NCI-H526 (cell line): ENCODE results near the gene PHLDB2.
A peak's percentile ranks its signal among the peaks of the same experiment; 100 is the strongest.

ENCODE experiments used
- DNase-seq, 2 experiments: peaks; one replicate each; lab custom pipeline; 2025; lab: John Stamatoyannopoulos, UW

PHLDB2 gene

DNA sequence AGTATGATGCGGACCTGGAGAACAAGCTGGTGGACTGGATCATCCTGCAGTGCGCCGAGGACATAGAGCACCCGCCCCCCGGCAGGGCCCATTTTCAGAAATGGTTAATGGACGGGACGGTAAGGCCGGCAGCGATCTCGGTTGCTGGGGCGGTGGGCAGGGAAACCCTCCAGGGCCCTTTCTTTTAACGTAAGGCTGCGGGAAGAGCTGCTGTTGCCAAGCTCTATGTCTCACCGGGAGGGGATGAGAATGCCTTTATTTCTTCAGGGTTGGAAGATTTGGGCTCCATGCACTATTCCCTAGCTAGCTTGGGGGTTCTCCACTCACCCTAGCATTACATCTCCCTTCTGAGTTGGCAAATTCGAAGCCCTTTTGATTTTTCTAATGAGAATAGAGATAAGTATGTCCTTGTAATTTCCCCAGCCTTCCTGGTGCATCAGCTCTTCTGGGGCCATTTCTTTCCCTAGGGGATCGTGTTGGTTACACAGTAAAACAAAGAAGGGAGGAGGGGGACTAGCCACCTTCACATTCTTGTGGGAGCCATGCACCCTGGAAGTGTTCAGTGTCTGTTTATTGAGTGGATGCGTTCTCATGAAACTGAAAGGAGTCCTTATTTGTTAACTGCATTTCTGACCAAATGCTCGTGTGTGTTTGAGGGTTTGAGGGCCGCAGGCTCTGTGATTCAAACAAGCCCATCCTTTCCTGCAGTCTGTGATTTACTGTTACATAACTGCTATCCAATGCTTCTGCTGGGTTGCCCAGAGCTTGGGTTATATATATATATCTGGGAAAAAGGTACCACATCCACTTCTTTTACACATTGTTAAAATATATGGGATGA, 140.6 kb downstream of the PHLDB2 start:
- peak in 1 of 2 experiments; percentile 78 for DNase-seq

DNA sequence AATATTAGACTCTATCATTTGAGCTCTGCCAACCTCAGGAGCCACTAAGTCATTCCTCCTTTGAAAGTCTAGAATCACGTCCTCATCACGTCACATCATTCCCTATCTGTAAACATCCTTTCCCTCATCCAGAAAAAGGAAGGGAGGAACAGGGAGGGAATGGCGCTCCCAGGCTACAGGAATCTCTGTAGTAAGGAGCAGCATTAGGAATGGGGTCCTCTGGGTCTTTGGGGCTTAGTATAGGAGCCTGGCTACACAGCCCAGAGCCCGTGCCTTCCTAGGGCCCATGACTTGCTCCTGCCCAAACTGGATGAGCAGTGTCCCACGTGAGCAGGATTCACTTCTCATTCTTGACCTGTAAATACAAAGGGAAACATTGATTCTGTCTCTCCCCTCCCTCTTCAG, 141.3 kb downstream of the PHLDB2 start:
- DNase-seq = no peak

DNA sequence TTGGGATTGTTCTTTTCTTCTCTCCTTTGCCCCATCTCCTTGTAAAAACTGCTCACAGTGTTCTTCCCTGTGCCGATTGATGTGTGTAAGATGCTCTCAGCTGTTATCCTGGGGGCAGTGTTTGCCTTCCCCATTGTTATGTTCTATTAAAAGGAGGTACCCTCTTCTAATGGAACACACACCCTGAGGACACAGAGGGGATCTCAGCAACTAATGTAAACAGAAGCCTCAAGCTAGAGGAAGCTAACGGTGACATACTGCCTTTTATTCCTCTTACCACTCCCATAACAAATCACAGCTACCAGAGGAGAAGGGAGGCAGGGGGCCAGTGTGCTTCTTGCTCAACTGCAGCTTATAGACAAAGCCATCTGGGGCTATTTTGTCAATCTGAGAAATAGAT, 141.9 kb downstream of the PHLDB2 start:
- DNase-seq = no peak

DNA sequence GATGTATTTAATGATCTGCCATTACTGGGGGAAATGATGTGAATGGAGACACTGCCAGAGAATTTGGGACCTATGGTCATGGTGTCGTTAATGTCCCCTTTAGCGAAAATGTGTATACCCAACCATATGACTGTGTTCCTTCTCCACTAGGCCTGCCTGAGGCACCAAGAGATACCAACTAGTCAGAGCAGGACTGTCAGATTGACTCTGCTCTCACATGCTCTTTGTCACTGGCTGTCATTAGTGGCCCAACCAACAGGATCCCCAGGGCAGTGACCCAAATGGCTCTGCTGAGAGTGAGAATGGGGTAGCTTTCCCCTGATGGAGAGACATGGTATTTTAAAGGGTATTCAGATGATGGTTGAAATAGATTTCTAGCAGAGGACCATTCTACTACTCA, 142.5 kb downstream of the PHLDB2 start:
- no peak for DNase-seq

DNA sequence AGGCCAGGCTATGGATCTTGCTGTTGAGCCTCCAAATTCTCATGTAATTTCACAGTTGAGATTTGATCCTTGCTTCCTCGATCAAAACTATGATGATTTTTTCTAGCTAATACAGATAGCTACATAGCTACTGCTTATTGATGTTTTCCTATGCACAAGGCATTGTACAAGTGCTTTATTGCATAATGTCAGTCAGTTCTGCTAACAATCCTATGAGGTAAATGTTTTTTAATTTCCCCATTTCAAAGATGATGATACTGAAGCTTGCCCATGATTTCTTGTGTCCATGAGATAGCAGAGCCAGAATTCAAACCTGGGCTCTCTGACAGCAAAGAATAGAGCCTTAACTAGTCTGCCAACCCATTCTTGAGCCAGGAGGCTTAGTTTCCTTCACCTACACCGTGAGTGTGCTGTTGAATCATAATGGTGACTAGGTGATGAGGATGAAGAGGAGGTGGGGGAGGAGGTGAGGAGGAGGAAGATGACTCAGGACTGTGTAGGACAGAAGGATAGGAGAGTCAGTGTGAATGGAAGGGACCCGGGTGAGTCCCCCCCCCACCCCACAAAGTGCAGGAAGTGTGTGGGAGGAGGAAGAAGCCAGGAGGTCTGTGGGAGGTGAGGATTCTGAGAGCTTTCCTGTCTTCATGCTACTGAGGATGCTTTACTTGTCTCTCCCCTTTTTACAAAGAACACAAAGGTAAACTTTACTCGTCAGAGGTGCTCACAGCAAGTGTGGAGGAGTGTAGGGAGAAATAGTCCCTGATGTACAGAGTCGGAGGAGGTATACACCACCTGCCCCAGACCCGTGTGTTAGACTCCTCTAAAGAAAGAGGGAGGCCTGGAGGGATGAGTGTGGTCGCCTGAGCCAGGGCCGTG, 143.3 kb downstream of the PHLDB2 start:
- DNase-seq = no peak

DNA sequence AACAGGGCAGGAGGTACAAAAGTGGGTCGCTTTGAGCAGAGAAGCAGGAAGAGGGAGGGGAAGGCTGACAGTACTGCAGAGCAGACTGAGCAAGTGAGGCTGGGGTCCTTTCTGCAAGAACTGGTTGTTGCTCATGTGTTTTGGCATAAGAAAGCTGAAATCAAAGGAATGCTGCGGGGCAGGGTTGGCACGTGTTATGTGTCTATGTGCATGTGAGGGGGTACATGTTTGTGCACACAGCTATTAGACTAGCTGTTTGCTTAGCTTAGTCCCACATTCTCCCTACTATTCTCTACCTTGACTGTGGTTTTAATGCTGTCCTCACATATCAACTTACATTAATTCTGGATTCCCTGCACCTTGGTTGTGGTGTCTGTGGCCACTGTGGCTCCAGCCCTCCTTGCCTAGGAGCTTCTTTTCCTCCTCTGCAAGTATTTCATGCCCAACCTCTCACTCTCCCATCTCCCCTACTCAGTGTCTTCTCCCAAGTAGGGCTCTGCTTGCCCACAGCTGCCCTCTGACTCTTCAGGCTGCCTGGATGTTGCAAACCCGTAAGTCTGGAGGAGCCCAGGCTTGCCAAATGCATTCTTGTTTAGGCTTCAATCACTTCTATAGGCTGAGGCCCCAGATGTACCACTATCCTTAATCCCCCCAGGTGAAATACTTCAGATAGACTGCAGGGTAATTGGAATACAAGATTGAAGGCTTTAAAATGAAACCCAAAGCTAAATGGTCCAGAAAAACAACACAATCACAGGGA, 144.4 kb downstream of the PHLDB2 start:
- DNase-seq = no peak

DNA sequence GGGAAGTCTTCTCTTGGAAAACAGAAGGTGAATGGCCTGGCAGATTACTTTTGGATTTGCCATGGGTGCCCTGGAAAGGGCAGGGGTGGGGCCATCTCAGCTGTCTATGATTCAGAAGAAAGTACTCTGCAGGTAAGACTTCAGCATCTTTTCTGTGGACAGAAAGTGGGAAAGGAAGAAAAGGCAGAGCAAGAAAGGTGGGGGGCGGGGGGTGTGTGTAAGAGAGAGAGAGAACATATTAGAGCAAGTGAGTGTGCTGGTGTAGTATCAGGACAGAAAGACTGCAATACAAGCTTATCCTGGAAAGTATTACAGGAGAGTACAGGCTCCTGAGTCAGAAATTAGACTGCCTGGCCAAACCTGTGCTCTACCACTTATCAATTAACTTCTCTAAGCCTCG, 145.1 kb downstream of the PHLDB2 start:
- no peak for DNase-seq

DNA sequence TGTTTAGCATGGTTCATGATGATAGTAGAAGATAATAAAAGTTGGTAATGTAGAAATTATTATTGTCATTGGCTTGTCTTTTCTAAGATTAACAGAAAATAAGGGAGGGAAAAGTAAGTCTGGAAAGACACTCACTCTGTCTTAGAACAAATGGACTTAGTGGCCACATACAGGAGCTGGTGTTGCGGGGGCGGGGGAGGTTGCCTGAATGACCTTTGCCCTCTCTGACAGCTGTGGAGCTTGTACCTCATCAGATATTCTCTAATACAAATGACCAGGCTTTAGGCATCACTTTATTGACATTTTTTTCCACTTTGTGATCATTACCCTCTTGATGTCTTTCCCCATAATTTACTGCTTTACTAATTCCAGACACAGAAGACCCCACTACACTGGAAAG, 145.6 kb downstream of the PHLDB2 start:
- no peak for DNase-seq

DNA sequence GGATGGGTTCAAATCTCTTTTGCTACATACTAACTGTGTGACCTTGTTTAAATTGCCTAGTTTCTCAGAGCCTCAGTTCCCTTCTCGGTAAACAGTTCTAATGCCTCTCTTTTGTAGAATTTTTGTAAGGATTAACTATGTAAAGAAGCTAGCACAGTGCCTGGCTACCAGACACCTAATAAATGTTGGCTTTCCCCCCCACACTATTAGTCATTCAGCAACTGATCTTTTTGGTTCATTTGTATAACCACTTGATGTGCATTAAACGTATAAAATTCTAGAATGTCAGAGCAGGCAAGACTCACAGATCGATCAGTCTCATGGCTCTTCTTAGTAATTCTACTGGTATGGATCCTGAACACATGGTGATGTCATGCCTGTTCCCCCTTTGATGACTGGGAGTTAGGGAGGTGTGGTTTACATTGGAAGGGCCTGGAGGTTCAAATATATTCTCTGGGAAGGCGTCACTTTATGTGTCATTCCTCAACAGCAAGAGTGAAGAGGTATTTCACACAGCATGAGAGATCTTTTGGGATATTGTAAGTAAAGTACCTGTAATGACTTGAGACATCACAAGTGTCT, 146.1 kb downstream of the PHLDB2 start:
- no peak for DNase-seq

DNA sequence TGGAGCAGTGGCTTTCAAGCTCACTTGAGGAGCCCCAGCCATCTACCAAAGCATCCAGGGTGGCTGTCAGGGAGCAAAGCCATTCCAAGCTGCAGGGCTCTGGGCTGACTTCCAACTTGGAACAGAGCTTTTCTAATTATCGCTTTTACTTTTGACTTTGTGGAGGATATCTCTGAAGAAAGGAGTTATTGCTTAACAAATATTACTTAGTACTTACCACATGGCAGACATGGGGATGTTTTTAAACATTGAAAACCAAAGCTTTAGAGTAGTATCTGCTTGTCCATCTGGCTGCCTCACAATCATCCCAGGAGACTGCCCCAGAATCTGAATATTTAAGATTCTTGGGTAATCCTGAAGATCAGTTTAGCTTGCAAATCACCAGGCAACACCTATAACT, 148.6 kb downstream of the PHLDB2 start:
- DNase-seq = no peak

DNA sequence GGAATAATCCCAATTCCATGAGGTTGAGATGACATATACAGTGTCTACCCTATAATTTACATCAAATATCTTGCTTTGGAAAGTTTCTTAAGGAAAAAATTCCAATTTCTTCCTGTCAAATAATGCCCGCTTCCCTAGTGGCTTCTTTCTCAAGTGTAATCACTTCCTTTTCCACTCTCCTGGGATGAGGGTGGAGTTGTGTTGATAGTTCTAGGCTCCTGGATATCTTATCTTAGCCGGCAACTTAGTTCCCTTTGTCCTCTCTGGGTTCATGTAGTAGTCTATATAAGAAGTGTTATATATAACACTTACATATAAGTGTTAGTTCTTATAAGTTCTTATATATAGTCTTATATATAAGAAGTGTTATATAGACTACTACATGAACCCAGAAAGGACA, 150.6 kb downstream of the PHLDB2 start:
- DNase-seq = no peak

DNA sequence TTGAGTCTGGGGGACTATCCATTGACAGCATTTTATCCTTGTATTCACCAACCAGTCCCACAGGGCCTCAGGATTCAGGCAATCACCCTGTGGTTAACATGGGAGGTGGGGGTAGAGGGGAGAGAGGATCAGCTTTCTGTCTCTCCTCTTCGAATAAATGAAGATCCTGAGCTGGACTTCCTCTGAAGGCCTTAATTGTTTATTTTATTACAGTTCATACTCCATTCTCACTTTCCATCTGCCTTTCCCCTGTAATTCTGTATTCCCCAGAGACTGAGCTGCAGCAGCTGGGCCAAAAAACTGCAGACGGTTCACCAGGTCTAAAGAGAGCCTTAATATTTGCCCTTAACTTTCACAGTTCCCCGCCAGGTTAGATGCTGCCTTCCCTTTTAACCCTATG, 151.6 kb downstream of the PHLDB2 start:
- DNase-seq = peak; percentile 16 to 63

DNA sequence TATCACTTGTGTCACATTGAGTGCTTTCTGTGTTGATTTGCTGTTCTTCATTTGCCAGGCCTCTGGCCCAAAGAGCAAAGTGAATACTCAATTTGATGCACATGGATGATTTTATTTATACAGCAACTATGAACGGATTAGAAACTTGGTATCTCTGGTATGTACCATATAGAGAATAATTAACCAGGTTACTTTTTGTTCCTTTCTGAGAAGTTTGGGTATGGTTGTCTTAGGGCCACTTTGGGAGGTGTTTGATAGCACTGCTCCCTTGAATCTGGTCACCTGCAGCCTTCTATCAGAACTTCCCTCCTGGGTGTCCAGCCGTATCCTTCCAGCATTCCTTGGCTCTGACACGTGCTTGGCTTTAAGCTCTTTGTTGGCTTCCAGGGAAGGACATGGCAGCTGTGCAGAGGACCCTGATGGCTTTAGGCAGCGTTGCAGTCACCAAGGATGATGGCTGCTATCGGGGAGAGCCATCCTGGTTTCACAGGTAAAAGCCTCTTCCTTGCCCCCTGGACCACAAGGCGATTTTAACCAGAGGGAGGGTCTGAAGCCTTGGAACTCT, 152.4 kb downstream of the PHLDB2 start:
- no peak for DNase-seq

DNA sequence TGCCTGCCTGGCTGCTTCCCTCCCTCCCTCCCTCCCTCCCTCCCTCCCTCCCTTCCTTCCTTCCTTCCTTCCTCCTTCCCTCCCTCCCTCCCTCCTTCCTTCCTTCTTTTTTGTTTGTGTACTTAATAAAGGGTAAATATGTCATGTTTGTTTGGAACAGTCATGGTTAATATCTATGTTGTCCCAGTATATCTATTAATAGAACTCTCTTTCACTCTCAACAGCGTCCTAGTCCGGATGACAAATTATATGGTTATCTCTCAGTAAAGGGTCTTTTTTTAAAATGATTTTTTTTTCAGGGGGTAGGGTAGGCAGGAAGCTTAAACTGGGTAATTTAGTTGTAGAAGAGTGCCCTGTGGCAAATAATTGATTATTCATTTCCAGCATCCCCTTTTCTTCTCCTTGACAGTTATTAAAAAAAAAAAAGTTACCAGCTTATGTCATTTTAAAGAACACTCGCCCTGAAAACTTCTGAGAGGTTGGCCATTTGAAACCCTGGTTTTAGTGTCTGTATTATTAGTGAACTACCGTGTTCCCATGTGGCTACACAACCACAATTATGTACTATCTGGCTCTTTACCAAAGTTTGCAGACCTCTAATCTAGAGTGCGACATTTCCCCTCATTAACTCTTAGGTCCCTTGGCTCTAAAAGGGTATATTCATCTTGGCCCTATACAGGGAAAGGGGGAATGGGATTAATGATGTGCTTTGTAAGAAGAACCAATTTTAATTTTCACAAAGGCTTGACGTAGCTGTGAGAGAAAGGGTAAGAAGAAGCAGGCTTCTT, 153.3 kb downstream of the PHLDB2 start:
- no peak for DNase-seq

DNA sequence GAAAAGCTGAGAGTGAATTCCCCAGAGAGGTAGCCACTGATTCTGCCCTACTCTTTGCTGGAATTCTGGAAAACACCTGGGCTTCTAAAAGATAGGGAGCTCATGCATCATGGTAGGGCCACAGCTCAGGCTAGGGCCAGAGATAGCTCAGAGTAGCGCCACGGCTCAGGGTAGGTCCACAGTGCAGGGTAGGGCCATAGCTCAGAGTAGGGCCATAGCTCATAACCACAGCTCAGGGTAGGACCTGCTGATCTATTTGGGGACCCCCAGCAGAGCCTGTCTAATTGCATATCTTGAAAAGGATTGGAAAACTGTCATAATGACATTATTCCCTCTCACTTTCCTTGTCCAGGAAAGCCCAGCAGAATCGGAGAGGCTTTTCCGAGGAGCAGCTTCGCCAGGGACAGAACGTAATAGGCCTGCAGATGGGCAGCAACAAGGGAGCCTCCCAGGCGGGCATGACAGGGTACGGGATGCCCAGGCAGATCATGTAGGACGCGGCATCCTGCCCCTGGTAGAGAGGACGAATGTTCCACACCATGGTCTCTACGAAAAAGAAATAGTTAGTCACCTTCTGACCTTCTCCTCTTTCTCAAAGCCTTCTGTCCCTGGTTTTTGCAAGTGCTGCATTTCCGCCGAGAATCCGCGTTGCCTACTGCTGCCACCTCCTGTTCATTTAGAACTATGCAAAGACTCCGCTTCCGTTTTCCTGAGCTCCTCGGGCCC, 154.2 kb downstream of the PHLDB2 start:
- peak in 1 of 2 experiments; percentile 14 for DNase-seq

DNA sequence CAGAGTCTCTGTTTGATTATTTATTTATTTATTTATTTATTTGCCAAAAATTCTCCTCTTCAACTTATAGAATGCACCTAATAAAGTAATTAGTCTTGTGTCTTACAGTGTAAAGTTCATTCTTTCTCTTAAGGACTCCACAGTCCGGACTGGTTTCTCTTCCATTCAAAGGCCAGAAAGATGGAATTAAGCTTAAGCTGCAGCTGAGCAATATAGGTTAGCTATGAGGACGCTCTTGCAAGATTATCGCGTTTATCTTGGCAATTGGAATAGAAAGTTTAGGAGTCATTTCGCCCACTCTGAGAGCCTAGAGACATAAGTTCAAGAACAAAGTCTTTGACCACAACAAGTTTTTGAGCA, 154.7 kb downstream of the PHLDB2 start:
- DNase-seq = no peak

DNA sequence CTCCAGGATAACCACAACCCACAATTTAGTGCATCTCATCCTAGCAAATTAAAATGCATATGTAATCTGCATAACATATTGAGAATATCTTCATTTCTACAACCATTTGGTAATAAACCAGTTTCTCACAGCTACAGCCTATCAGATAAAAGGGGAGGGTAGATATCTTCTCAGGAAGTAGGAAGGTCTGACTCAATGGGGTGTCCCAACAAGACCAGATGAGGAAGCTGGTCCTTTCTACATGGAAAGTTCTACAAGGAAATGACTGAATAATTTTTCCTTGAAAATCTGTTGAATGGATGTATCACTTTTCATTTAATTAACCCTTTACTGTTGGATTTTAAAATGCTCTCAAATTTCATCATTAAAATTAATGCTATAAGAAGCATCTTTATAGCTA, 158.0 kb downstream of the PHLDB2 start:
- no peak for DNase-seq

DNA sequence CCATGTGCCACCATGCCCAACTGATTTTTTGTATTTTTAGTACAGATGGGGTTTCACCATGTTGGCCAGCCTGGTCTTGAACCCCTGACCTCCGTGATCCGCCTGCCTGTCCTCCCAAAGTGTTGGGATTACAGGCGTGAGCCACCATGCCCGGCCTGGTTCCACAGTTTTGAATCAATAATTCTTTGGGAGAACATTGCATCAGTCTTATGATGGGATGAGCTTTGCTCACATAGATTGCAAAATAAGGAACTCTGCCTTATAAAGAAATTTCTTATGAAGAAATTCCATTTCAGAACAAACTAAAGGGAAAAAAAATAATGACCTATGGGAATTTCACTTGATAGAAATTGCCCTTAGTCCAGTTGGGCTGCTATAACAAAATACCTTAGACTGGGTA, 159.6 kb downstream of the PHLDB2 start:
- DNase-seq = no peak

DNA sequence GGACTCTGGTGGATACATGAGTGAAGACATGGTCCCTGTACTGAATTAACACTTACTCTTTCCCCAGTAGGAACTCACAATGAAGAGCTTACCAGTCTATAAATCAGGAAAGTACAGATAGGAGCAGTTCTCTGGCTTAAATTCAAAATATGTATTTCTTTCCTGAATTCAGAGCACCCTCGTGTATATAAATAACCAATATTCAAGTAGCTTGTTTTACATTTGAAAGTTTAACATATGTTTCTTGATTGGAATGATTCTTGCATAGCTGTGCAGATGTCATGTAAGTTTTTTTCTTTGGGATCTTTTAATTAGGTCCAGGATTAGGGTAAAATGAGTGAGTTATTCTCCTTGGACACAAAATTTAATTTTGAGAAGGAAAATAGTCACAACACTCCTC, 160.7 kb downstream of the PHLDB2 start:
- no peak for DNase-seq

DNA sequence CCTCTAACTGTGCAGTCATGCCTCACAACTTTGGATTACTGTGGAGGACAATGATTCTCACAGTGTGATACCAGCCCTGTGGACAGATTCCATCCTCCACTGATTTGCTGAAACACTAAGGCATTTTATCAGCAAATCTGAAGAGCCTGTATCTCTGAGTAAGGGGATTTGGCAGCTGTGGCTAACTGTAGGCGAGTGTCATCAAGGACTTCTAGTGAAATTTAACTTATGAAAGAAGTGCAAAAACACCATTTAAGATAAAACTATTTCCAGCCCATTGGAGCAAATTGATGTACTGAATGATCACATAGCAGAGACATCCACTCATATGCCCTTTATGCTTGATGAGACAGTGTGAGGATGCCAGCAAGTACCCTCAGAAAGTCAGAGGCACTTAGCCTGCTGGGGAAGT, 161.6 kb downstream of the PHLDB2 start:
- no peak for DNase-seq
